HL-60 (cell line): Measurements from ENCODE around the gene TRABD2B.

ENCODE experiments used
- POLR2AphosphoS5 ChIP-seq: IDR thresholded peaks from 2 replicates; pipeline ENCODE4 v1.6.1; 2012; ENCODE audit warnings: low read depth
- REST ChIP-seq: IDR thresholded peaks from 2 replicates; pipeline ENCODE4 v1.6.1; 2012; ENCODE audit warnings: low read depth; ENCODE audit not compliant: insufficient replicate concordance
- SPI1 ChIP-seq: IDR thresholded peaks from 2 replicates; pipeline ENCODE4 v1.6.1; 2012; ENCODE audit warnings: low read depth, mild to moderate bottlenecking, borderline replicate concordance
- TF ChIP-seq, protein P1 (sequence below): IDR thresholded peaks from one replicate; pipeline ENCODE4 v1.5.1; 2011; ENCODE audit warnings: low read length, control low read depth, inconsistent platforms; ENCODE audit not compliant: insufficient read depth

GRCh38 chr1:47823040-47823808 lies 174.0 kb downstream of the TRABD2B start:
- TF ChIP-seq SPI1 (no peak), POLR2AphosphoS5 (no peak), REST (no peak)
- TF ChIP-seq, protein P1, sequence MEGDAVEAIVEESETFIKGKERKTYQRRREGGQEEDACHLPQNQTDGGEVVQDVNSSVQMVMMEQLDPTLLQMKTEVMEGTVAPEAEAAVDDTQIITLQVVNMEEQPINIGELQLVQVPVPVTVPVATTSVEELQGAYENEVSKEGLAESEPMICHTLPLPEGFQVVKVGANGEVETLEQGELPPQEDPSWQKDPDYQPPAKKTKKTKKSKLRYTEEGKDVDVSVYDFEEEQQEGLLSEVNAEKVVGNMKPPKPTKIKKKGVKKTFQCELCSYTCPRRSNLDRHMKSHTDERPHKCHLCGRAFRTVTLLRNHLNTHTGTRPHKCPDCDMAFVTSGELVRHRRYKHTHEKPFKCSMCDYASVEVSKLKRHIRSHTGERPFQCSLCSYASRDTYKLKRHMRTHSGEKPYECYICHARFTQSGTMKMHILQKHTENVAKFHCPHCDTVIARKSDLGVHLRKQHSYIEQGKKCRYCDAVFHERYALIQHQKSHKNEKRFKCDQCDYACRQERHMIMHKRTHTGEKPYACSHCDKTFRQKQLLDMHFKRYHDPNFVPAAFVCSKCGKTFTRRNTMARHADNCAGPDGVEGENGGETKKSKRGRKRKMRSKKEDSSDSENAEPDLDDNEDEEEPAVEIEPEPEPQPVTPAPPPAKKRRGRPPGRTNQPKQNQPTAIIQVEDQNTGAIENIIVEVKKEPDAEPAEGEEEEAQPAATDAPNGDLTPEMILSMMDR, result no peak
